GF-D8 (cell line): ENCODE results near the gene RPLP1.

Experiments used
- DNase-seq: peaks from one replicate; lab custom pipeline; 2025; lab: John Stamatoyannopoulos, UW

RPLP1 gene

DNA sequence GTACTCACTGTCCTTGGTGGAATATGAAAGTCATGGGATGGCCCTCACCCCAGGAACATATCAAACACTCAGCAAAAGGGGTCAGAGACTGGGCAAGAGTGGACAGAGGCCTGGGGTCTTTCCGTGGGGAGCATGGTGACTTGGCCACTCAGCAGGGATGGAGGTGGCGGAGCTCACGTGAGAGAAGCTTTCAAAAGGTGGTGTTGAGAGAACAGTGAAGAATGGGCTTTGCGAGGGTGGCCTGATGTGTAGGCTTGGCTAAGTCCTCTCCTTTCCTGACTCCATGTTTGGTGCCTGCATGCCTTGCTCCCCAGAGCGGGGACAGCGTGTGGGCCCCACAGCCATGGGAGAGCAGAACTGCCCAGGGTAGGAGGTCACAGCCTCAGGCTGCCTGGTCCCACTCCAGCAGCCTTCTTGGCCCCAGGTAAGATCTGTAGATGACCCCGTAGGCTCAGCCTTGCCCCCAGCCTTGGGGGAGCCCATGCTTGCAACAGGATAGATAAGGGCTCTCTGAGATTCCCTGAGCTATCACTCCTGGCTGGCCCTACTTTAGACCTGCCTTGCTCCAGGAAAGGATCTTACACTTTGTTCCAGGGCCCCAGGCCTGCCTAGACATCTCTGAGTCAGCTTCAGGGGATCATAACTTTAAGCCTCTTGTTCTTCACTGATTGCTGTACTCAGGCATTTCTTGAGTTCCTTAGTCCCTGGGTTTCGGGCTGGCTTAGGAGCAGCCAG is 17.0 kb downstream of the RPLP1 start:
- DNase-seq, result no peak

- DNase-seq, result no peak
These were observed 19.4 kb downstream of the RPLP1 start for GRCh38 chr15:69472046-69472445.

GRCh38 chr15:69472562-69472961 is 19.9 kb downstream of the RPLP1 start:
- no peak for DNase-seq

GRCh38 chr15:69474291-69474690 is 21.7 kb downstream of the RPLP1 start:
- no peak for DNase-seq

DNA sequence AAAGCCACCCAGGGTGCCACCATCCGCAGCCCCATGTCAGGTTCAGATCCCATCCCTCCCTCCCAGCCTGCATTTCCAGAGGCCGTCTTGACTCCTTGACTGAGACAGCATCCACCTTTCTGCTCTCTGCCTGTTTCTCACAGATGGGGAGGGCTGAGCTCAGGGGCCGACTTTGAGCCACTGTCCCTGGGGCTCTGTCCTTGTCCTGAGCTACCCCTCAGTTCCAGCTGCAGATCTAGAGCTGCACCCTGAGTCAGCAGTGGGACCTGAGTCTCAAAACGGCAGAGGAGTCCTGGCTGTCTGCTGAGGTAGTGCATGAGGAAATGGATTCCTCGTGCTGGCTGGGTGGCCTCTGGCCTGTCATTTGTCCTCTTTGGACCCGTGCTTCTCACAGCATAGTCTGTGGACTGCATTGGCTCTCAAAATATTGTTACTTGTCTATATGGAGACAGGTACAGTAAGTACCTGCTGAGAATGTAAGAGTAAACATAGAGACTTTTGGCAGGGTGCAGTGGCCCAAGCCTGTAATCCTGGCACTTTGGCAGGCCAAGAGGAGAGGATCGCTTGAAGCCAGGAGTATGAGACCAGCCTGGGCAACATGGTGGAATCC is 22.3 kb downstream of the RPLP1 start:
- no peak for DNase-seq

GRCh38 chr15:69475769-69476358 is 23.2 kb downstream of the RPLP1 start:
- no peak for DNase-seq

GRCh38 chr15:69476704-69477473 is 24.3 kb downstream of the RPLP1 start:
- no peak for DNase-seq

DNA sequence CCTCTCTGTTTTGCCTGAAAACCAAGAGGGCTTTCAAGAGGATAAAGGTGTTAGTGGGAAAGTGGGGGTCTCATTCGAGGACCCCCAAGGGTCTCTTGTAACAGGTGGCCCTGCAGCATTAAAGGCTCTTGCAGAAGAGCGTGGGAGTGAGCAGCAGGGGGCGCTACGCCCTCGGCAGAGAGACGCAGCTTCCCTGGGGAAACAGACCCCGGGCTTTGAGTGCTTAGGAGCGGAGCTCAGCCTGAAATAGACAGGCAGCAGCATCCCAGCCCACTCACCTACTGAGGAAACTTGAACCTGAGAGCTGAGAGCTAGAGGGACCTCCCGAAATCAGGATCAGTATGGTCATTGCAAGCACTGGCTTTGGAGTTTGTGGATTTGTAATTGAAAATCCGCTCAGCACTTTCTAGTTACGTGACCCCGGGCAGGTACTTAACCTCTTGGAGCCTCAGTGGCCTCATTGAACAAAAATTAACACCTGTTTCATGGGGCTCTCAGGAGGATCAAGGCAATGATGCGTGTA is 25.7 kb downstream of the RPLP1 start:
- DNase-seq, result no peak

DNA sequence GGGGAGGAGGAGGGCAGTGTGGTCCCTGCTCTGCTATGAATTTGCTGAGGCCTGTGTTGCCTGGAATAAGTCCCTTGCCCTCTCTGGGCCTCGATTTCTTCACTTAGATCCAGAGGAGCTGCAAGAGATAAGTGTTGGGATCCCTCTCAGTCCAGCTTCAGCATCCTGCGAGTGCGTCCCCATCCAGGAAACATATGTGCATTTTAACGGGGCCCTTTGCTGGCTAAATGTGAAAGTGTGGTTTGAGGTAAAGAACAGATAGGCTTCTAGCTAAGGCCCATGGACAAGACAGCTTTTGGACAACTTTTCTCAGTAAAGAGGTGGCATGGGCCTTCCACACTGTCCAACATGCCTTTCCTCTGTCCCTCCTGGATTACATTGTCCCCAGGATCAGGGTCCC is 26.5 kb downstream of the RPLP1 start:
- DNase-seq, result no peak

- no peak for DNase-seq
These were observed 27.4 kb downstream of the RPLP1 start for GRCh38 chr15:69479971-69480370.

DNA sequence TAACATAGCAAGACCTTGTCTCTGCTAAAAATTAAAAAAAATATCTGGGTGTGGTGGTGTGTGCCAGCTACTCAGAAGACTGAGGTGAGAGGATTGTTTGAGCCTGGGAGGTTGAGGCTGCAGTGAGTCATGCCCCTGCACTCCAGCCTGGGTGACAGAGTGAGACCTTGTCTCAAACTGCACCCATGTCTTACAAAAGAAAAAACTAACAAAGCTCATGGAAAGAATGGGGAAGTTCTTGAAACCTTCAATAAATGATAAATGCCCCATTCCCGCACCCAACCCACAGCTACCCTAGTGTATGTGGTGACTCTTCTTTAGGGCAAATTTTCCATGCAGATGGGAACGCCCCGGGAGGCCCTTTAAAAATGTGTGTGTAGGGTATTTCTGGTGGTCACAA is 28.3 kb downstream of the RPLP1 start:
- DNase-seq, result no peak

GRCh38 chr15:69482686-69483256 is 30.2 kb downstream of the RPLP1 start:
- no peak for DNase-seq

DNA sequence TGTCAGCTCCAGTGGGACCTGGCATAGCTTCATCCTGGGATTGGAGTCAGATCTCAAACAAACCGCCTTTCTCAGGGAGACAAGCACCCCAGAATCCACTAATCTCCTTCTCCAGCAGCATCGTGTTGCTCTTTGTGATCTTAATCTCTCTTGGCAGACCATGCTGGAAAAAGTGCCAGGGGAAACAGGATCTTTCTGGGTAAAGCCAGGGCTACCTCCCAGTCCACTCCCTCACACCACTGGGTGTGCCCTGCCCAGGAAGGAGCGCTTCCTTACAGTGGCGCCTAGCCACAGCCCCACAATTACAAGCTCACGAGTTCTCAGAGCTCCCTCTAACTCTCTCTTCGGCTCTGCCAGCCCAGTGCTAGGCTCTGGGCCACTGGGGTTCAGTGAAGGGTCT is 32.2 kb downstream of the RPLP1 start:
- no peak for DNase-seq

- no peak for DNase-seq
These were observed 34.0 kb downstream of the RPLP1 start for GRCh38 chr15:69486481-69487110.

- no peak for DNase-seq
These were observed 36.5 kb downstream of the RPLP1 start for GRCh38 chr15:69489073-69489571.

GRCh38 chr15:69490356-69491037 is 37.9 kb downstream of the RPLP1 start:
- DNase-seq, result no peak

- DNase-seq, result no peak
These were observed 38.5 kb downstream of the RPLP1 start for GRCh38 chr15:69491038-69491505.

DNA sequence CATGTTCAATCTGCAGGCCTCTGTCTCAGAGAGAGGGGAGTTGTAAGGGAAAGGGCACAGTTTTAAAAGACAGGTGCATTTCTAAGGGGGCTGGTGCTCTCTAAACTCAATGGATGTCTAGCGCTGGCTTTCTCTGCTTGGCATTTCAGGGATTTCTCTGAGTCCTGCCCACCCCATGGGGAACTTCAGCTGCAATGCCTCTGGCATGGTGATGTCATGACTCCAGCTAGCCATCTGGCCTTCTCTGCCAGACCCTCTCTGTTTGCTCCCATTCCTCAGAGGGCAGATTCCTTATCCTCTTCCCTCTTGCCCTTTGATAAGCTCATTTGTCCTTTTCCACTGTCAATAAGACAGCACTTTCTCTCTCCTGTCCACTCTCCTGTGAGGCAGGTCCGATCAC is 40.8 kb downstream of the RPLP1 start:
- no peak for DNase-seq

DNA sequence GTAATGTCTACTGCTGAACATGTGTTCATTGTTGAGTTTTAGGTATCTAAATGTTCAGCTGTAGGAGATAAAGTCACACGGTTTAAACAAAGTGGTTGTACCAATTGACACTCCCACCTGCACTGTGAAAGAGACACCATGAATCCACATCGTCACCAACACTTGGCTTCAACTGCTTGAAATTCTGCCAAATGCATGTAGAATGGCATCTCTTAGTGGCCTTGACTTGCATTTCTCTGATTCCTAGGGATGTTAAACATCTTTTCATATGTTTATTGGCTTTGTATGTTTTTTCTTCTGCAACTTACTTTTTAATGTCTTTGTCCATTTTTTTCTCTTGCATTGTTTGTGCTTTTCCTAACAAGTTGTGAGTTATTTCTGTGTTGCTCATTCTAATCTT is 43.4 kb downstream of the RPLP1 start:
- no peak for DNase-seq

- no peak for DNase-seq
These were observed 44.5 kb downstream of the RPLP1 start for GRCh38 chr15:69497076-69497475.

GRCh38 chr15:69497667-69498066 is 45.0 kb downstream of the RPLP1 start:
- DNase-seq, result no peak
